ENCODE results near the gene SAP30BP.
A peak's percentile ranks its signal among the peaks of the same experiment; 100 is the strongest.

The SAP30BP gene

DNA sequence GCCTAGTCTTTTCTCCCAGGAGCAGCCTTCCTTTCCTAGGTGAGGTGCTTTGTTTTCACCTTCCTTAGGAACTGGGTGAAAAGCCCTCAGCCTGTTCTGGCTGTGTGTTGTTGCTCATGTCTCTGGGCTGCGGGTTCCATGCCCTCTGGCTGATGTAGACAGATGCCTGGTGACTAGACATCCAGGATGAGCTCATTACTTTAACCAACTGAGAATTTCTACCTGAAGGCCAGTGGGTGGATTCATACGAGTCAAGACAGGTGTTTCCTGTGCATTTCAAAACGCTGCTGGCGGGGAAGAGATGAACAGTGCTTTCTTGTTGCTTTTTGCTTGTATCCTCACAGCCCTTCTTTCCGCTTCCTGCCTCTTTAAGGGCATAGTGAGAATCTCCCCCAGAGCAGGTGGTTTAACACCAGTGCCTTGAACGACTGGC lies 22.3 kb downstream of the SAP30BP start:
- no peak for DNase-seq (ENCODE audit: extremely low spot score)
- no peak for TF ChIP-seq HDGF (IDR thresholded peaks at IDR 0.05; ENCODE audit: borderline replicate concordance)
- TF ChIP-seq FOXM1 (IDR thresholded peaks at IDR 0.05; ENCODE audit: borderline replicate concordance), result no peak
- no peak for TF ChIP-seq SP1 (IDR thresholded peaks at IDR 0.05)
- no peak for TF ChIP-seq BHLHE40 (IDR thresholded peaks at IDR 0.05; ENCODE audit: borderline replicate concordance)
- no peak for TF ChIP-seq PKNOX1 (IDR thresholded peaks at IDR 0.05)
- TF ChIP-seq FOXA1 (IDR thresholded peaks at IDR 0.05), result no peak
- no peak for TF ChIP-seq NFRKB (IDR thresholded peaks at IDR 0.05)
- POLR2A ChIA-PET, result no interaction called here
- CTCF ChIA-PET, result no interaction called here

- ChIA-PET CTCF (no interaction called here), POLR2A (no interaction called here)
- TF ChIP-seq NFRKB (IDR thresholded peaks at IDR 0.05), result no peak
- TF ChIP-seq SUZ12 (IDR thresholded peaks at IDR 0.05), result no peak
- TF ChIP-seq L3MBTL2 (conservative IDR thresholded peaks at IDR 0.05), result no peak
- TF ChIP-seq BHLHE40 (IDR thresholded peaks at IDR 0.05; ENCODE audit: borderline replicate concordance), result no peak
- TF ChIP-seq FOXK2 (IDR thresholded peaks at IDR 0.05), result no peak
- TF ChIP-seq FOXM1 (IDR thresholded peaks at IDR 0.05; ENCODE audit: borderline replicate concordance), result no peak
- TF ChIP-seq LEF1 (IDR thresholded peaks at IDR 0.05; ENCODE audit: borderline replicate concordance), result no peak
- TF ChIP-seq CTBP1 (IDR thresholded peaks at IDR 0.05; ENCODE audit: borderline replicate concordance), result no peak
- TF ChIP-seq PKNOX1 (IDR thresholded peaks at IDR 0.05), result no peak
- TF ChIP-seq TARDBP (IDR thresholded peaks at IDR 0.05), result no peak
- TF ChIP-seq FOXA1 (IDR thresholded peaks at IDR 0.05), result no peak
- TF ChIP-seq ARNT (IDR thresholded peaks at IDR 0.05), result no peak
- TF ChIP-seq ELF4 (IDR thresholded peaks at IDR 0.05), result no peak
- no peak for TF ChIP-seq SP1 (IDR thresholded peaks at IDR 0.05)
- no peak for DNase-seq (ENCODE audit: extremely low spot score)
These were observed 24.2 kb downstream of the SAP30BP start for GRCh38 chr17:75691371-75691791.

DNA sequence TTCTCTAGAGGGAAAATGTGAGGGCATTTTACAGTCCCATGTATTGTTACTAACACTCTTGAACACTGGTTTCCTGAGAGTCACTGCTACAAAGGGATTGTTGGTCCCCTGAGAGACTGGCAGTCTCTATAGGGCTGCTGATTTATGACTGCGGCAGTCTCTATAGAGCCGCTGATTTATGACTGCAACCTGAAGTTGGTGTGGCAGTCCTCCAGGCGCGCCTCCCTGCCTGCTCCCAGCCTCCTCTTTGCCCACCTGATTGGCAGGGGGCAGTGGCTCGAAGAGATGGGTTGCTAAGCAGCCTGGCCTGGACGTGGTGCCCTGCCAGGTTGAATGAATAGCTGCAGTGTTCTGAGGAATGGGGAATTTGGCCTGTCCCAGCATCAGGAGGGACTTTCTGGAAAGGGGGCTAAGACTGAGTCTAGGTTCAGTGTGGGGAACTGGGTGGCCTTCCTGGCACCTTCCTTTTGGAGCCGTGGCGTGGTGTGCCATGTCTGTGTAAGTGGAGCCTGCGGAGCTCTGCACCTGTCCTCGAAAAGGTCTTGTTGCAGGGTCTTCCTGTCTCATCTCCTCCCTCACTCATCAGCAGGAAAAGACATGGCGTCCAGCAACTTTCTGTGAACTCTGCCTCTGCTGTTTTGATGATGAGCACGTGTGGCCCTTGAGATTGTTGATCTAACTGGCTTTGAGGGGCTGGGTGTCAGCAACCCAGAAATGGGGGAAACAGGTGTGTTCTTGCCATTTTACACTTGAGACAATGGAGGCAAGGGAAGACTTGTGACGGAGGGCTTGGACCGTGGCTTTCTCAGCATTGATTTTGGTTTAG lies 24.9 kb downstream of the SAP30BP start:
- POLR2A ChIA-PET, result interaction anchor here (1.3 kb wide), 1 partner anchor 88 kb away, joined by 6 read pairs; no protein-coding TSS in a partner anchor
- CTCF ChIA-PET, result no interaction called here
- no peak for DNase-seq (ENCODE audit: extremely low spot score)
- TF ChIP-seq FOXK2 (IDR thresholded peaks at IDR 0.05) (no peak), HDGF (IDR thresholded peaks at IDR 0.05; ENCODE audit: borderline replicate concordance) (no peak), BHLHE40 (IDR thresholded peaks at IDR 0.05; ENCODE audit: borderline replicate concordance) (no peak), PKNOX1 (IDR thresholded peaks at IDR 0.05) (0 out of 2 replicates have a peak, but pooled peaks have one; percentile 11)

GRCh38 chr17:75692976-75693375 lies 25.8 kb downstream of the SAP30BP start:
- CTCF ChIA-PET, result no interaction called here
- DNase-seq (ENCODE audit: extremely low spot score), result no peak
- TF ChIP-seq CTBP1 (IDR thresholded peaks at IDR 0.05; ENCODE audit: borderline replicate concordance) (no peak), FOXA1 (IDR thresholded peaks at IDR 0.05) (no peak), PKNOX1 (IDR thresholded peaks at IDR 0.05) (no peak), ELF4 (IDR thresholded peaks at IDR 0.05) (no peak), LEF1 (IDR thresholded peaks at IDR 0.05; ENCODE audit: borderline replicate concordance) (no peak), NFRKB (IDR thresholded peaks at IDR 0.05) (no peak), TARDBP (IDR thresholded peaks at IDR 0.05) (no peak), FOXM1 (IDR thresholded peaks at IDR 0.05; ENCODE audit: borderline replicate concordance) (no peak)
- POLR2A ChIA-PET, result interaction anchor here (1.3 kb wide), 1 partner anchor 87 kb away, joined by 6 read pairs; no protein-coding TSS in a partner anchor

GRCh38 chr17:75693500-75694481 lies 26.7 kb downstream of the SAP30BP start:
- no peak for DNase-seq (ENCODE audit: extremely low spot score)
- ChIA-PET CTCF (interaction anchor here (0.5 to 0.7 kb wide), 2 partner anchors 12 to 52 kb away, joined by 3 read pairs; no protein-coding TSS in a partner anchor), POLR2A (interaction anchor here (1.3 kb wide), 1 partner anchor 86 kb away, joined by 6 read pairs; no protein-coding TSS in a partner anchor)
- TF ChIP-seq FOXK2 (IDR thresholded peaks at IDR 0.05), result no peak
- TF ChIP-seq HDGF (IDR thresholded peaks at IDR 0.05; ENCODE audit: borderline replicate concordance), result no peak
- no peak for TF ChIP-seq CTBP1 (IDR thresholded peaks at IDR 0.05; ENCODE audit: borderline replicate concordance)
- TF ChIP-seq L3MBTL2 (conservative IDR thresholded peaks at IDR 0.05), result no peak
- no peak for TF ChIP-seq ELF4 (IDR thresholded peaks at IDR 0.05)
- no peak for TF ChIP-seq FOXA1 (IDR thresholded peaks at IDR 0.05)
- no peak for TF ChIP-seq FOXM1 (IDR thresholded peaks at IDR 0.05; ENCODE audit: borderline replicate concordance)
- TF ChIP-seq ZNF384 (IDR thresholded peaks at IDR 0.05), result no peak
- no peak for TF ChIP-seq LEF1 (IDR thresholded peaks at IDR 0.05; ENCODE audit: borderline replicate concordance)
- no peak for TF ChIP-seq SUZ12 (IDR thresholded peaks at IDR 0.05)
- TF ChIP-seq SP1 (IDR thresholded peaks at IDR 0.05), result no peak
- no peak for TF ChIP-seq BHLHE40 (IDR thresholded peaks at IDR 0.05; ENCODE audit: borderline replicate concordance)
- no peak for TF ChIP-seq TARDBP (IDR thresholded peaks at IDR 0.05)
- TF ChIP-seq NFRKB (IDR thresholded peaks at IDR 0.05), result no peak
- TF ChIP-seq ARNT (IDR thresholded peaks at IDR 0.05), result no peak
- no peak for TF ChIP-seq PKNOX1 (IDR thresholded peaks at IDR 0.05)
